SK-N-MC (cell line): ENCODE measurements around the gene GMPR.
"Not testable (repeated sequence)": the region's sequence is repeated elsewhere in the genome, so short reads cannot be mapped to it uniquely, and the experiment has no call there.

Experiments
- DNase-seq: peaks from one replicate; pipeline ENCODE4 v3.0.0-alpha.2; 2011; ENCODE audit warnings: low read depth, low spot score
- H3K27ac ChIP-seq: fragments of 200-600 bp; sonication (generic); 2 replicates; pipeline ENCODE4 v1.5.1; 2016; ENCODE audit warnings: mixed run types
- H3K36me3 ChIP-seq: fragments of 200-600 bp; sonication (generic); 2 replicates; pipeline ENCODE4 v1.6.1; 2017; ENCODE audit warnings: antibody characterized with exemption, low read length, mixed read lengths; ENCODE audit not compliant: insufficient read depth
- H3K4me3 ChIP-seq: fragments of 200-600 bp; sonication (generic); 2 replicates; pipeline ENCODE4 v1.5.1; 2016
- H3K9ac ChIP-seq: fragments of 200-600 bp; sonication (generic); 2 replicates; pipeline ENCODE4 v1.8.0; 2017; ENCODE audit warnings: mixed run types, mixed read lengths; ENCODE audit not compliant: insufficient read length
- H3K9me3 ChIP-seq: fragments of 200-600 bp; sonication (generic); 2 replicates; pipeline ENCODE4 v1.6.1; 2017; ENCODE audit warnings: low read depth, mild to moderate bottlenecking, antibody characterized with exemption, low read length, moderate library complexity, mixed read lengths
- EZH2 ChIP-seq: fragments of 200-600 bp; sonication (generic); IDR thresholded peaks from one replicate; pipeline ENCODE4 v1.6.1; 2017; ENCODE audit warnings: antibody characterized with exemption
- FOXP2 ChIP-seq: optimal IDR thresholded peaks from 2 replicates; pipeline ENCODE3; 2011; ENCODE audit warnings: mild to moderate bottlenecking, moderate library complexity; ENCODE audit not compliant: insufficient read depth; ENCODE audit errors: extremely low read length, control extremely low read depth
- POLR2AphosphoS5 ChIP-seq: IDR thresholded peaks from 2 replicates; pipeline ENCODE4 v1.6.1; 2012; ENCODE audit warnings: mild to moderate bottlenecking, low read depth, low read length, borderline replicate concordance

Gene GMPR

GRCh38 chr6:16222826-16223225, 15.6 kb upstream of the GMPR start:
- no peak for DNase-seq
- Histone ChIP-seq H3K36me3 (no peaks in the 10 kb centered on the region), H3K27ac (no peak overlapping the region), H3K9ac (no peak overlapping the region), H3K4me3 (no peak overlapping the region), H3K9me3 (no peaks in the 10 kb centered on the region)
- TF ChIP-seq POLR2AphosphoS5 (no peak), FOXP2 (no peak), EZH2 (no peak)

GRCh38 chr6:16223362-16223761, 15.0 kb upstream of the GMPR start:
- Histone ChIP-seq H3K4me3 (no peak overlapping the region), H3K27ac (no peak overlapping the region), H3K9me3 (no peaks in the 10 kb centered on the region), H3K9ac (no peak overlapping the region), H3K36me3 (no peaks in the 10 kb centered on the region)
- DNase-seq, result no peak
- TF ChIP-seq EZH2 (no peak), POLR2AphosphoS5 (no peak), FOXP2 (no peak)

GRCh38 chr6:16224409-16224808, 14.0 kb upstream of the GMPR start:
- DNase-seq, result no peak
- H3K27ac ChIP-seq, result no peak overlapping the region
- no peak for TF ChIP-seq POLR2AphosphoS5
- TF ChIP-seq FOXP2, result no peak
- TF ChIP-seq EZH2, result no peak
- no peaks in the 10 kb centered on the region for H3K9me3 ChIP-seq
- H3K4me3 ChIP-seq, result no peak overlapping the region
- no peak overlapping the region for H3K9ac ChIP-seq
- H3K36me3 ChIP-seq, result no peaks in the 10 kb centered on the region

- not testable (repeated sequence) for H3K9me3 ChIP-seq, H3K9ac ChIP-seq, DNase-seq, H3K4me3 ChIP-seq, H3K27ac ChIP-seq, H3K36me3 ChIP-seq
Measured at GRCh38 chr6:16225062-16225731, 13.2 kb upstream of the GMPR start.

GRCh38 chr6:16226117-16227047, 12.0 kb upstream of the GMPR start:
- not testable (repeated sequence) for H3K27ac ChIP-seq, H3K36me3 ChIP-seq, DNase-seq, H3K9me3 ChIP-seq, H3K9ac ChIP-seq, H3K4me3 ChIP-seq

- H3K36me3 ChIP-seq, result no peaks in the 10 kb centered on the region
- no peak overlapping the region for H3K27ac ChIP-seq
- no peaks in the 10 kb centered on the region for H3K9me3 ChIP-seq
- no peak overlapping the region for H3K4me3 ChIP-seq
- TF ChIP-seq POLR2AphosphoS5 (no peak), FOXP2 (no peak)
- DNase-seq, result no peak
- no peak overlapping the region for H3K9ac ChIP-seq
Measured at GRCh38 chr6:16227048-16227562, 11.3 kb upstream of the GMPR start.

- no peaks in the 10 kb centered on the region for H3K36me3 ChIP-seq
- no peak overlapping the region for H3K4me3 ChIP-seq
- no peak for DNase-seq
- no peak overlapping the region for H3K9ac ChIP-seq
- no peaks in the 10 kb centered on the region for H3K9me3 ChIP-seq
- no peak for TF ChIP-seq POLR2AphosphoS5
- no peak for TF ChIP-seq FOXP2
- TF ChIP-seq EZH2, result no peak
- H3K27ac ChIP-seq, result no peak overlapping the region
Measured at GRCh38 chr6:16227605-16228004, 10.8 kb upstream of the GMPR start.

GRCh38 chr6:16228043-16228442, 10.3 kb upstream of the GMPR start:
- TF ChIP-seq POLR2AphosphoS5 (no peak), EZH2 (no peak), FOXP2 (no peak)
- H3K9ac ChIP-seq, result no peak overlapping the region
- no peak for DNase-seq
- no peaks in the 10 kb centered on the region for H3K9me3 ChIP-seq
- H3K36me3 ChIP-seq, result no peaks in the 10 kb centered on the region
- H3K4me3 ChIP-seq, result no peak overlapping the region
- no peak overlapping the region for H3K27ac ChIP-seq
